Renal cortex interstitium (tissue), 11 donors: ENCODE results near the gene CHAC1. TPM values are rescaled to one million over a fixed set of nuclear protein-coding genes. Genes with fewer than 3 reads are reported as not detected.

Experiments
- DNase-seq, 11 donors: peaks; one replicate each; pipeline ENCODE4 v3.0.0-alpha.2; 2013; ENCODE audit warnings: low read depth in 9 of 11, low spot score in 4 of 11; ENCODE audit errors: extremely low read depth in 1 of 11
- polyA plus RNA-seq, 3 donors: library from polyadenylated mRNA; unstranded; fragments of 120-200 nt; gene quantifications; one replicate each; pipeline ENCODE4 v1.2.1, GENCODE V29; 2013; ENCODE audit not compliant: insufficient read length in 3 of 3

Gene CHAC1
- polyA plus RNA-seq, 3 donors: 2.3 to 3.2 (median 2.4) TPM

DNA sequence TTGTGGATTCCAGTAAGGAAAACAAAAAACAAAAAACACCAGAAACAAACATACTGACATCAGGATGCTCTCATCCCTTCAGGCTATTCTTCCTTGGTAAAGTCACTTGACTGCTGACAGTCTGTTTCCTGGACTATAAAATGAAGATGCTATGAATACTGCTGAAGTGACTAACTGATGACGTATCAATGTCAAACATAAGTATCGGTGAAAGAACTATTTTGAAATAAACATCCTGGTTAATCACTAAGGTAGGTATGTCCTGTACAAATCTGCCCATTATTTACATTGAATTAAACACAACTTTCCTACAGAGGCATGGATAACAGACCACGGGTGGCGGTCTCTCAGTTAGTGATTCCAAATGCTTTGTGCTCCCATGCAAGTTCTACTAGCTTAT lies 45.9 kb downstream of the CHAC1 start:
- no peak for DNase-seq

DNA sequence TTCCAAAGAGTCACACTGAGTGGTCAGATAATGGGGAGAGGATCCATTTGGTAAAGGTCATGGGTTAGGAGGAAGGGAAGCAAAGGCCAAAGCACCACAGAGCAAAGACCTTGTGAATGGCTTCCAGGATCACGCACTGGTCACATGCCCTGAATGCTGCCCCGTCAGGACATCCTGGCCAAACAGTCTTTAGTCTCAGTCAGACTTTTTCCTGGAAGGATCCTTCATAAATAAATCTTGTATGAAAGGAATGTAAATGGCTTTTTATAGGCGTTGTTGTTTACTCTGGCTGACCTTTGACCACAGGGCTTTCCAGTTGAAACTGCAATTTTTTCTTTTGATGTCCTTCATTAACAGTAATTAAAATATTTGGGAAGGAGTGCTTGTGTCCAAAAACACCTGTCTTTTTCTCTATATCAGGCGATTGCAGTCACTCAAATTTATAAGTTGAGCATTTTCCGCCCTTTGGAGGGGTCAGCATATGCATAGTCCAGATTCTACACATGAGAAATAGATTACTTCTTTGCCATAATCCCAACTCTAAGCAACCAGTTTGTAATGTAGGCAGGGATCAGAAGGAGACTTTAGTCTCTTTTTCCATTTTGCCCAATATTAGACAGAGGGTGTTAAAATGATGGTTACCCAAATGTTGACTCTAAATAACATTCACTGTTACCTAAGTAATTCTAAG lies 48.4 kb downstream of the CHAC1 start:
- DNase-seq: no peak

DNA sequence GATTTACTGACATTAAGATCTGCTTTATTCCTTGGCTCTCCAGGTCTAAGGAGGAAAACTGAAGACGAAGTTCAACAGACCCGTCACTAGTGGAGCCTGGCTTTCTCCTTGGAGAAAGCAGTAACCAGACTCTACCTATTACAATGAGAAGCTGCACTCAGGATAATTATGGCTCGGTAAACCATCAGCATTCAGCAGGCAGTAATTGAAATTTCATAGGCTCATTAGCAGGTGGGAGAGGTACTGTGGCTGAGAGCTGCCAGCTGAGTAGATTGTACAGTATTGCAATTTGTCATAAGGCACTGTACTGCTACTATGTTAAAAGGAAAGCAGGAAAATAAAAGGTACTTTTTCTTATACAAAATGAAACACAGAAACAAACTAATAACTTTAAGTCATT lies 51.2 kb downstream of the CHAC1 start:
- no peak for DNase-seq

Other genes with a start within 250 kb of the CHAC1 start
- 10 to 100 TPM; 36.5 to 44.3 (median 39.9) TPM for gene RMDN3, start 198.2 kb upstream of the CHAC1 start, polyA plus RNA-seq
- gene GCHFR, start 189.4 kb upstream of the CHAC1 start, polyA plus RNA-seq: 10 to 100 TPM; 29.7 to 53.1 (median 44.7) TPM
- 1 to 10 TPM; 2.1 to 5.2 (median 3.1) TPM for gene C15orf62, start 183.5 kb upstream of the CHAC1 start, polyA plus RNA-seq
- 10 to 100 TPM; 23.9 to 29.1 (median 28.4) TPM for gene ZFYVE19, start 146.4 kb upstream of the CHAC1 start, polyA plus RNA-seq
- 10 to 100 TPM; 35.0 to 43.4 (median 43.0) TPM for gene DNAJC17, start 146.0 kb upstream of the CHAC1 start, polyA plus RNA-seq
- gene PPP1R14D, start 124.8 kb upstream of the CHAC1 start, polyA plus RNA-seq: under 1 TPM; 0.27 to 0.61 (median 0.44) TPM
- gene SPINT1, start 109.4 kb upstream of the CHAC1 start, polyA plus RNA-seq: 10 to 100 TPM; 51.5 to 76.8 (median 67.8) TPM
- gene RHOV, start 79.2 kb upstream of the CHAC1 start, polyA plus RNA-seq: 1 to 10 TPM; 1.4 to 2.6 (median 1.5) TPM
- 10 to 100 TPM; 15.5 to 19.2 (median 17.2) TPM for gene VPS18, start 59.0 kb upstream of the CHAC1 start, polyA plus RNA-seq
- gene DLL4, start 24.1 kb upstream of the CHAC1 start, polyA plus RNA-seq: 1 to 10 TPM; 7.8 to 8.9 (median 8.4) TPM
- 10 to 100 TPM; 21.3 to 24.7 (median 22.4) TPM for gene INO80, start 162.8 kb downstream of the CHAC1 start, polyA plus RNA-seq